ENCODE results near the gene EMX1.

Gene EMX1

DNA sequence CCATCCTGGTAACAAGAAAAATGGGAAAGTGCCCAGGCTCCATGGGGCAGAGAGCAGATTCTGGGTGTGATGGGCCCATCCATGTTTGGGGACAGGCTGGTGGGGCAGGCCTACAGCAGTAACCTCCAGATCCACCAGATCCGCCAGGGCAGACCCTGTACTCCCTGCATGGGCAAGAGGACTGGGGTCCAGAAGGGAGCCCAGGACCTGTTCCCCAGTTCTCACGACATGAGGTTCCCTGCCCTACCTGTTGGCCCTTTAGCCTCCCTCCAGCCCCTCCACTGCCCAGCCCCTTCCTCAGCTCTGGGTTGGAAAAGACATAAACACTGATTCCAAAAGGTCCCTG is 38.7 kb downstream of the EMX1 start:
- Histone ChIP-seq H3K79me2 (ENCODE audit: insufficient read depth, low read length) (no peaks in the 10 kb centered on the region), H3K36me3 (ENCODE audit: insufficient read depth, low read length) (no peaks in the 10 kb centered on the region), H3K4me1 (ENCODE audit: insufficient read depth, low read length) (no peaks in the 10 kb centered on the region), H3K4me3 (ENCODE audit: low read depth in 1 of 2, low read length in 2 of 2) (no peak overlapping the region), H3K4me2 (ENCODE audit: insufficient read depth, low read length) (no peak overlapping the region), H3K9me3 (ENCODE audit: insufficient read depth, low read length, severe bottlenecking) (no peaks in the 10 kb centered on the region), H2AFZ (ENCODE audit: low read depth, low read length) (no peak overlapping the region), H3K27ac (ENCODE audit: low read length) (no peak overlapping the region), H4K20me1 (ENCODE audit: insufficient read depth, low read length) (no peaks in the 10 kb centered on the region), H3K27me3 (ENCODE audit: insufficient read depth, low read length, poor library complexity) (no peaks in the 10 kb centered on the region), H3K9ac (ENCODE audit: low read depth, low read length) (no peak overlapping the region)
- DNase-seq (no peak), ATAC-seq (ENCODE audit: insufficient read depth, low read depth) (no peak)
- TF ChIP-seq EZH2 (IDR thresholded peaks at IDR 0.05; ENCODE audit: borderline replicate concordance, low read depth, low read length, severe bottlenecking) (no peak), CTCF (IDR thresholded peaks at IDR 0.05; ENCODE audit: borderline replicate concordance, extremely low read depth, low read length, poor library complexity, severe bottlenecking) (no peak)

GRCh38 chr2:72956936-72957335 is 39.6 kb downstream of the EMX1 start:
- ATAC-seq (ENCODE audit: insufficient read depth, low read depth) = no peak
- no peak overlapping the region for H3K4me3 ChIP-seq (ENCODE audit: low read depth in 1 of 2, low read length in 2 of 2)

GRCh38 chr2:72958542-72959385 is 41.4 kb downstream of the EMX1 start:
- TF ChIP-seq EZH2 (IDR thresholded peaks at IDR 0.05; ENCODE audit: borderline replicate concordance, low read depth, low read length, severe bottlenecking) (no peak), CTCF (IDR thresholded peaks at IDR 0.05; ENCODE audit: borderline replicate concordance, extremely low read depth, low read length, poor library complexity, severe bottlenecking) (no peak)
- Histone ChIP-seq H3K9ac (ENCODE audit: low read depth, low read length) (no peak overlapping the region), H3K9me3 (ENCODE audit: insufficient read depth, low read length, severe bottlenecking) (no peaks in the 10 kb centered on the region), H4K20me1 (ENCODE audit: insufficient read depth, low read length) (no peaks in the 10 kb centered on the region), H3K36me3 (ENCODE audit: insufficient read depth, low read length) (no peaks in the 10 kb centered on the region), H3K4me3 (ENCODE audit: low read depth in 1 of 2, low read length in 2 of 2) (no peak overlapping the region), H3K79me2 (ENCODE audit: insufficient read depth, low read length) (no peaks in the 10 kb centered on the region), H3K27me3 (ENCODE audit: insufficient read depth, low read length, poor library complexity) (no peaks in the 10 kb centered on the region), H2AFZ (ENCODE audit: low read depth, low read length) (no peak overlapping the region), H3K4me1 (ENCODE audit: insufficient read depth, low read length) (no peaks in the 10 kb centered on the region), H3K4me2 (ENCODE audit: insufficient read depth, low read length) (no peak overlapping the region), H3K27ac (ENCODE audit: low read length) (no peak overlapping the region)
- DNase-seq (no peak), ATAC-seq (ENCODE audit: insufficient read depth, low read depth) (no peak)

More at GRCh38 chr2:72956936-72957335, 39.6 kb downstream of the EMX1 start:
- H3K79me2 ChIP-seq (ENCODE audit: insufficient read depth, low read length) = no peaks in the 10 kb centered on the region
- TF ChIP-seq EZH2 (IDR thresholded peaks at IDR 0.05; ENCODE audit: borderline replicate concordance, low read depth, low read length, severe bottlenecking) = no peak
- TF ChIP-seq CTCF (IDR thresholded peaks at IDR 0.05; ENCODE audit: borderline replicate concordance, extremely low read depth, low read length, poor library complexity, severe bottlenecking) = no peak
- H3K27ac ChIP-seq (ENCODE audit: low read length) = no peak overlapping the region
- no peak overlapping the region for H3K9ac ChIP-seq (ENCODE audit: low read depth, low read length)
- H3K36me3 ChIP-seq (ENCODE audit: insufficient read depth, low read length) = no peaks in the 10 kb centered on the region
- H4K20me1 ChIP-seq (ENCODE audit: insufficient read depth, low read length) = no peaks in the 10 kb centered on the region
- no peak for DNase-seq
- no peak overlapping the region for H3K4me2 ChIP-seq (ENCODE audit: insufficient read depth, low read length)
- H3K9me3 ChIP-seq (ENCODE audit: insufficient read depth, low read length, severe bottlenecking) = no peaks in the 10 kb centered on the region
- no peaks in the 10 kb centered on the region for H3K27me3 ChIP-seq (ENCODE audit: insufficient read depth, low read length, poor library complexity)
- H3K4me1 ChIP-seq (ENCODE audit: insufficient read depth, low read length) = no peaks in the 10 kb centered on the region
- no peak overlapping the region for H2AFZ ChIP-seq (ENCODE audit: low read depth, low read length)
